ENCODE measurements around the gene CAMTA1.
"Not testable (repeated sequence)": the region's sequence is repeated elsewhere in the genome, so short reads cannot be mapped to it uniquely, and the experiment has no call there.

CAMTA1 gene

GRCh38 chr1:7592120-7592798 lies 807.0 kb downstream of the CAMTA1 start:
- no peak for DNase-seq

GRCh38 chr1:7594002-7594713 lies 808.9 kb downstream of the CAMTA1 start:
- DNase-seq, result no peak

GRCh38 chr1:7594714-7595295 lies 809.6 kb downstream of the CAMTA1 start:
- no peak for DNase-seq

GRCh38 chr1:7595336-7595735 lies 810.1 kb downstream of the CAMTA1 start:
- no peak for DNase-seq

GRCh38 chr1:7596126-7596965 lies 811.1 kb downstream of the CAMTA1 start:
- no peak for DNase-seq

GRCh38 chr1:7598058-7598457 lies 812.8 kb downstream of the CAMTA1 start:
- not testable (repeated sequence) for DNase-seq

GRCh38 chr1:7604906-7605305 lies 819.7 kb downstream of the CAMTA1 start:
- not testable (repeated sequence) for DNase-seq

- DNase-seq, result no peak
Measured at GRCh38 chr1:7606096-7606495, 820.8 kb downstream of the CAMTA1 start.

GRCh38 chr1:7607097-7607496 lies 821.8 kb downstream of the CAMTA1 start:
- DNase-seq, result no peak

- DNase-seq, result no peak
Measured at GRCh38 chr1:7608628-7609305, 823.5 kb downstream of the CAMTA1 start.

GRCh38 chr1:7609311-7609994 lies 824.2 kb downstream of the CAMTA1 start:
- DNase-seq, result no peak

GRCh38 chr1:7610106-7610731 lies 825.0 kb downstream of the CAMTA1 start:
- no peak for DNase-seq

- DNase-seq, result no peak
Measured at GRCh38 chr1:7610936-7611335, 825.7 kb downstream of the CAMTA1 start.

GRCh38 chr1:7611421-7612010 lies 826.3 kb downstream of the CAMTA1 start:
- DNase-seq, result no peak

- DNase-seq, result no peak
Measured at GRCh38 chr1:7613106-7613850, 828.0 kb downstream of the CAMTA1 start.

GRCh38 chr1:7613851-7614205 lies 828.6 kb downstream of the CAMTA1 start:
- DNase-seq, result no peak

- DNase-seq, result no peak
Measured at GRCh38 chr1:7614576-7615074, 829.4 kb downstream of the CAMTA1 start.

- no peak for DNase-seq
Measured at GRCh38 chr1:7615138-7615537, 829.9 kb downstream of the CAMTA1 start.

- DNase-seq, result no peak
Measured at GRCh38 chr1:7616076-7616832, 831.0 kb downstream of the CAMTA1 start.
